ENCODE results near the gene CD48. TPM values are rescaled to one million over a fixed set of nuclear protein-coding genes. Genes with fewer than 3 reads are reported as not detected.

The CD48 gene
- total RNA-seq, 3 donors from 2014 or later, result 5.4 to 12.3 (median 8.8) TPM

- no peak for TF ChIP-seq CTCF (IDR thresholded peaks at IDR 0.05)
- H3K9me3 ChIP-seq, result peaks cover 0 to 7% of the 10 kb centered on the region in 2 donors
- no peaks in the 10 kb centered on the region for H3K27me3 ChIP-seq
- intact Hi-C loops (cut with DNase I; ENCODE audit: low total_unique reads), result no loop called here
- DNase-seq (ENCODE audit: low spot score in 2 of 2), result no peak
- no peaks in the 10 kb centered on the region for H3K4me1 ChIP-seq
- H3K36me3 ChIP-seq, result no peaks in the 10 kb centered on the region
- no peak overlapping the region for H3K27ac ChIP-seq
- H3K4me3 ChIP-seq, result no peak overlapping the region
Observed at GRCh38 chr1:160741612-160742348, 30.2 kb upstream of the CD48 start.

GRCh38 chr1:160741092-160741501 lies 29.5 kb upstream of the CD48 start:
- Histone ChIP-seq H3K27me3 (no peaks in the 10 kb centered on the region), H3K4me3 (no peak overlapping the region), H3K36me3 (no peaks in the 10 kb centered on the region), H3K9me3 (peaks cover 0 to 7% of the 10 kb centered on the region in 2 donors), H3K4me1 (no peaks in the 10 kb centered on the region), H3K27ac (no peak overlapping the region)
- DNase-seq (ENCODE audit: low spot score in 2 of 2), result no peak
- TF ChIP-seq CTCF (IDR thresholded peaks at IDR 0.05), result no peak
- TF ChIP-seq POLR2AphosphoS5 (IDR thresholded peaks at IDR 0.05), result no peak
- no peak for TF ChIP-seq POLR2A (IDR thresholded peaks at IDR 0.05)
- intact Hi-C loops (cut with DNase I; ENCODE audit: low total_unique reads), result no loop called here

DNA sequence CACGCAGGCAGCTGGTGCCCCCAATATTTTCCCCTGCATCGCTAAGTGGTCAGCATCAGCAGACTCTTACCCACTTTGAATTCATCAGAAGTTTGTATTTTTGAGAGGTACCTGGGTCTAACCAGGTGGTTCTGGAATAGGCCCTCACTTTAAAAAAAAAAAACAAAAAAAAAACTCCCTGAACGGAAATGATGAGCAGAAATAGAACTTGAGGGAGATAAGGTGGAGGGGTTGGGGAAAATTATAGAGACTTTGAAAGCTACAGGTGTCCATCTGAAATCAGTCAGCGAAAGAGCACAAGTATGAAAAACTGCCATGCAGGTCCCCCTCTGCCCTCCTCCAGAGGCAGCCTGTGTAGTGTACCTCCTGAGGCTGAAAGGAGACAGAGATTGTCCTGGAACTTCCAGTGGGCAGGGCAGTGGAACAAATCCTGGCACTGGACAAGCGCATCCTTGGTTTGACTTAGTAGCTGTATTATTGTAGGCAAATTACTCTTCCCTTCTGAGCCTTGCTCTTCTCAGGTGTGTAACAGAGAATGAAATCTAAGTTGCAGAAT lies 28.6 kb upstream of the CD48 start:
- Histone ChIP-seq H3K4me1 (no peaks in the 10 kb centered on the region), H3K27me3 (no peaks in the 10 kb centered on the region), H3K27ac (no peak overlapping the region), H3K36me3 (no peaks in the 10 kb centered on the region), H3K9me3 (peaks cover 0 to 7% of the 10 kb centered on the region in 2 donors), H3K4me3 (no peak overlapping the region)
- TF ChIP-seq CTCF (IDR thresholded peaks at IDR 0.05), result no peak
- no peak for TF ChIP-seq POLR2AphosphoS5 (IDR thresholded peaks at IDR 0.05)
- TF ChIP-seq POLR2A (IDR thresholded peaks at IDR 0.05), result no peak
- no peak for DNase-seq (ENCODE audit: low spot score in 2 of 2)
- intact Hi-C loops (cut with DNase I; ENCODE audit: low total_unique reads), result no loop called here

- Histone ChIP-seq H3K36me3 (no peaks in the 10 kb centered on the region), H3K4me3 (no peak within 1 kb of the TSS), H3K27me3 (no peaks in the 10 kb centered on the region), H3K4me1 (no peaks in the 10 kb centered on the region), H3K27ac (no peak within 1 kb of the TSS), H3K9me3 (peaks cover 0 to 7% of the 10 kb centered on the region in 2 donors)
- no peak for TF ChIP-seq CTCF (IDR thresholded peaks at IDR 0.05)
- no peak for TF ChIP-seq POLR2A (IDR thresholded peaks at IDR 0.05)
- TF ChIP-seq POLR2AphosphoS5 (IDR thresholded peaks at IDR 0.05), result no peak
- intact Hi-C loops (cut with DNase I; ENCODE audit: low total_unique reads), result no loop called here
- DNase-seq (ENCODE audit: low spot score in 2 of 2), result no peak
Observed at GRCh38 chr1:160739098-160739511, 27.5 kb upstream of the CD48 start, which contains the start of gene SLAMF7. Gene SLAMF7, plus strand, starts transcription at chr1:160739247. Its CDS starts 55 bp downstream, at chr1:160739302.

DNA sequence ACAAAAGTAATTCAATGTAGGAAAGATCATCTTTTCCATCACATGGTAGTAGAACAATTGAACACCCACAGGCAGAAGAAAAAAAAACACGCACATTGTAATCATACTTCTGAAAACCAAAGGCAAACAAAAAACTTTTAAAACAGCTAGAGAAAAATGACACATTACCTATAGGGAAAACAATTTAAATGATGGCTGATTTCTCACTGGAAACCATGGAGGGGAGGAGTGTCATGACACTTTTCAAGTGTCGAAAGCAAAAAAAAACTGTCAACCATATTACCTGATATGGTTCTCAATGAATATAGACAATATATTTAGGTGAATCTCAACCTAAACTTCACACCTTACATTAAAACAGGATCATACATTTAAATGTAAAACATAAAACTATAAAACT lies 26.6 kb upstream of the CD48 start:
- H3K27ac ChIP-seq, result no peak overlapping the region
- peaks cover 0 to 7% of the 10 kb centered on the region in 2 donors for H3K9me3 ChIP-seq
- no peak for DNase-seq (ENCODE audit: low spot score in 2 of 2)
- H3K27me3 ChIP-seq, result no peaks in the 10 kb centered on the region
- no peak for TF ChIP-seq CTCF (IDR thresholded peaks at IDR 0.05)
- TF ChIP-seq POLR2A (IDR thresholded peaks at IDR 0.05), result no peak
- TF ChIP-seq POLR2AphosphoS5 (IDR thresholded peaks at IDR 0.05), result no peak
- no peaks in the 10 kb centered on the region for H3K4me1 ChIP-seq
- no peaks in the 10 kb centered on the region for H3K36me3 ChIP-seq
- intact Hi-C loops (cut with DNase I; ENCODE audit: low total_unique reads), result no loop called here
- H3K4me3 ChIP-seq, result no peak overlapping the region
